GM18909 (cell line): ENCODE results near the gene TMA7B.

Experiments
- ATAC-seq: cut with Tn5 transposase; IDR thresholded peaks from one replicate; pipeline ENCODE4 v1.9.1; 2021; ENCODE audit warnings: mild to moderate bottlenecking; ENCODE audit not compliant: unreplicated experiment, poor library complexity

Gene TMA7B

DNA sequence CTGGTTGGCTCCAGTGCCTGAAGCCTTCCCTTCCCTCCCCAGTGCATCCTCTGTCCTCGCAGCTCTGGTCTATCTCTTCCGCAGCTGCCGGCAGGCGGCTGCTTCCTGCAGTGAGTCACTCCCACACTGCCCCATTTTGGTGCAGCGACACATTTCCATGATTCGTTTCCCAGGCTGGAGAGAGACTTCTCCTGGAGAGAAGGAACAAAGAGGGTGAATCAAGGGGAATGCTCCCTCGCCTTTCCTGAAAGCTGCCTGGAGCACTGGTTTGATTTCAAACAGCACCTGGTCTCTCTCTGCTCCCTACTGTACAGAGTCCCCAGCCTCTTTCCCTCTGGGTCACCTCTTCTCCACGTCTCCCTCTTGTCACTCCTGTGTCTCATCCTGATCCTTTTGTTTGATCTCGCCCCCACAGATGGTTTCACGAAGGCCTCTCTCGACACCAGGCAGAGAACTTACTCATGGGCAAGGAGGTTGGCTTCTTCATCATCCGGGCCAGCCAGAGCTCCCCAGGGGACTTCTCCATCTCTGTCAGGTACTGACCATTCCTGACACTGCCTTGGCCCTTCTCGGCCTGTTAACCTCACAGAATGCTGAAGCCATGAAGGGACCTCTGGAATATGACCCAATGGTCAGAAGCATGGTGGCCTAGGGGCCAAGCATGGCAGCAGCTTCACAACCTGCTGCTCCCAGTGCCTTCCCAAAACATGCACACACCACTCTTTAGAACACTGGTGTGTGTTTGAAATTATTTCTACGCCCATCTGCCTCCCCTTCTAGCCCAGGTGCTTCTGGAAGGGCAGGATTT, at the start of gene TMA7B:
TMA7B (plus strand) TSS at position 758 of the 808 bp plus-strand sequence. CDS start 3,978 bp downstream, outside the sequence.
- ATAC-seq: no peak

GRCh38 chr22:39910876-39911613, 49.2 kb upstream of the TMA7B start:
- no peak for ATAC-seq

DNA sequence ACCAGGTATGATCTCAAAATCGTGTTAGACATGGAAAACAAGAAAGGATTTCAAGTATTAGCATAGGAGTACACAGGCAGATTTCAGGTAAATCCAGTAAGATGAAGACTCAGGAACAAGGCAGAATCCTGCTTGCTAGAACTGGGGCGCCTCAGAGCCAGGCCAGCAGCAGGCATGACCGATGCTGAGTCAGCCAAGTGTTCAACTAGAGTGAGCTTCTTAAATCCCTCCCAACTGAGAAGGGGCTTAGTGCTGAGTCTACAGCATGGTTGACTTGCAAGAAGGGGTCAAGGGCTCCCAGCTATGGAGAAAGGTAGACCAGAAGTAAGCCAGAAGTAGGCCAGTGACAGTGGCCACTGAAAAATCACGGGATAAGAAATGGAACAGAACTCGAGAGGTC, 46.9 kb upstream of the TMA7B start:
- no peak for ATAC-seq

- ATAC-seq: no peak
Measured at GRCh38 chr22:39913886-39914285, 46.3 kb upstream of the TMA7B start.

DNA sequence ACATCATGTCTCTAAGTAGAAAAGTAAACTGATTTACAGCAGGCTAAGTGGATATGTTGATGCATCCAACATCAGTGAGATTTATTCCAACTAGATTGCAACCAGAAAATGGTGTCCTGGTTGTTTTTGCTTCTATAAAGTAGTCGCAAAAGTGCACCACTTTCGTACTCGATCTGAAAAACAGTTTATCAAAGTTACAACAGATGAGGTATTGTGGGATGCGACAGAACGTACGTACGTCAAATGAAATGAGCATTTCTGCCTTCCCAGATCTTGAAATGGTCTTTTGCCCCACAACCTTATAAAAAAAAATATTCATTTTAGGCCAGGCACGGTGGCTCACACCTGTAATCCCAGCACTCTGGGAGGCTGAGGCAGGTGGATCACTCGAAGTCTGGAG, 45.6 kb upstream of the TMA7B start:
- no peak for ATAC-seq

- no peak for ATAC-seq
Measured at GRCh38 chr22:39915295-39915726, 44.9 kb upstream of the TMA7B start.

DNA sequence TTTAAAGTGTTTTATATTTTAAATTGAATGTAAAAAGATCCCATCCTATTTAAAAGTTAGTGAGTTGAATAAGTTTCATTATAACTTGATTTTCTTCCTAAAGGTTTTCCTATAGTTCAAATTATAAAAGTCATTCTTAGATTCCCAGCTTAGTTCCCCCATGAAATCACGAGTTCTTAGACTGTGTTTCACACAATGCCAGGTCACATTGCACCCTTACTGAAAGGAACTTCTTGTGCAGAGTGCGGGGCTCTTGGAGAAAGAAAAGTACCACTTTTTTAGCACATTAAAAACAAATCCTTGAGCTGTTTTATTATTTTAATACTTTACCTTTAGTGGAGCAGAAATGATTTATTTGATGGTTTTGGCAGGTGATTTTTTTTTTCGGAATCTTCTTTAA, 43.7 kb upstream of the TMA7B start:
- no peak for ATAC-seq

- ATAC-seq: no peak
Measured at GRCh38 chr22:39917197-39917643, 43.0 kb upstream of the TMA7B start.

GRCh38 chr22:39917776-39918495, 42.3 kb upstream of the TMA7B start:
- ATAC-seq: no peak

- no peak for ATAC-seq
Measured at GRCh38 chr22:39920134-39920743, 40.0 kb upstream of the TMA7B start.

DNA sequence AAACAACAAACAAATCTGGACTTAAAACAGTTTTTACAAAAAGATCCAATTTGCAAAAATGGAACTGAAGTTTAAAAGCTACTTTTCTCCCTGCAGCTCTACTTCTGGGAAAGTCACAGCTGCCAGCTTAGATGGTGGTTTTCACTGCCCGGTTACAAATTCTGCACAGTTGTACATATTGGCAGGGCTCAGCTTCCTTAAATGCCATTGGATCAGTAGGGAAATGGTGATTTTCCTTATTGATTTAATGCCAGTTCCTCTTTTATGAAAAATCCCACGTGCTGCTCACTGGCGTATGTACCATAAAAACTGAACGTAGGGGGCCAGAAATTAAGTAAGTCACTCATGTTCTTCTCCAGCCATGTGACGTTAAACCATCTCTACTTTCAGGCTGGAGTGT, 36.5 kb upstream of the TMA7B start:
- ATAC-seq: no peak

DNA sequence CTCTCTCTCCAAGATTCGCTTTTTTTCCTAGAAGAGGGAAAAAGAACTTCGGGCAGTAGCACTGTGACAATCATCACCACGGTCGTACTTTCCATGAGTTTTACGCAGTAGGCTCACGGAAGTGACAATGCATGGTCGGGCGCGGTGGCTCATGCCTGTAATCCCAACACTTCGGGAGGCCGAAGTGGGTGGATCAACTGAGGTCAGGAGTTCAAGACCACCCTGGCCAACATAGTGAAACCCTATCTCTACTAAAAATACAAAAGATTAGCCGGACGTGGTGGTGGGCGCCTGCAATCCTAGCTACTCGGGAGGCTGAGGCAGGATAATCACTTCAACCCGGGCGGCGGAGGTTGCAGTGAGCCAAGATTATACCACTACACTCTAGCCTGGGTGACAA, 35.9 kb upstream of the TMA7B start:
- no peak for ATAC-seq

DNA sequence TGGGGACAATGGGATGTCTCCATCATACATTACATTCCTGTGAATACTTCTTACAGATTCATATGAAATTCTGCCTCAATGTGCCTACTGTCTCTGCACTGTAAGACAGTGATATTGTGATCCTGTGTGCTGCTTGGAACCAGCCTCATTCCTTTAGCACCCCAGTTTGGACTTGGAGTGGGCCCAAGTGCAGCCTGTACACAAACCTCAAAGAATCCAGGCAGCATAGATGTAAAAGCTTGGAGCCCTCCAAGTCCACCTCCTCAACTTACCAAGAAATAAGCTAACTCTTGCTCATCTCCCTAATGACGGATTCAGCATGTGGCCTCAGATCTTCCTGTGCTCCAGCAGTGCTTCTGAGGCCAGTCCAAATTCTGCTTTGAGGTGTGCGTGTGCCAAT, 34.9 kb upstream of the TMA7B start:
- no peak for ATAC-seq

GRCh38 chr22:39925909-39926679, 34.1 kb upstream of the TMA7B start:
- no peak for ATAC-seq

DNA sequence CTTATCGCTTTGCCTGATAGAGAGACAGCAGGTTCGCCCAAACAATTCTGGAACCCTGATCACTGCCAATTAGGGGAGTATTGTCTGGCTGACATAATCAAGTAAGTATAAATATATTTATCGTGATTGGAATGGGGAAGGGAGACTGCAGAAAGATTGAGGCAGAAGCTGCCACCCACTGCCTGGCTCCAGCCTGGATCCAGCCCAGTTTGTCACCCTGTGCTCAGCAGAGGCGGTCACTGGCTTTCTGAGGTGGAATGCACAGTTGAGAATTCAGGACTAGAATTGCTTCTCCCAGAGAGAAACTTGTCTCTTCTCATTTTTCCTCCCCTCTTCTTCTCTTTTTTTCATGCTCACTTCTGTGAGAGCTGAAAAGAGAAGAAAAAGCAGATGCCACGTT, 33.4 kb upstream of the TMA7B start:
- ATAC-seq: no peak

- ATAC-seq: no peak
Measured at GRCh38 chr22:39927544-39927943, 32.7 kb upstream of the TMA7B start.

- ATAC-seq: no peak
Measured at GRCh38 chr22:39928536-39929520, 31.4 kb upstream of the TMA7B start.

GRCh38 chr22:39931251-39931650, 28.9 kb upstream of the TMA7B start:
- ATAC-seq: no peak

GRCh38 chr22:39932166-39932565, 28.0 kb upstream of the TMA7B start:
- ATAC-seq: no peak
